Tibial artery (tissue), 4 donors: ENCODE results near the gene ANKRD13C.

Source experiments
- DNase-seq, 2 donors: peaks; one replicate each; pipeline ENCODE4 v3.0.0-alpha.2; 2019
- H3K27ac ChIP-seq, 2 donors: fragments of 200-600 bp; sonication (generic) in 1 of 2; 1 replicate in 1 of 2; 2 replicates in 1 of 2; pipeline ENCODE4 v1.5.1; 2018 to 2019; ENCODE audit warnings: mild to moderate bottlenecking in 1 of 2
- H3K27me3 ChIP-seq, 2 donors: fragments of 200-600 bp; sonication (generic) in 1 of 2; one replicate each; pipeline versions ENCODE4 v1.5.1 to v1.6.0; 2016 to 2019
- H3K36me3 ChIP-seq, 3 donors: fragments of 200-600 bp; sonication (generic) in 2 of 3; one replicate each; pipeline ENCODE4 v1.5.1; 2016 to 2019; ENCODE audit warnings: mild to moderate bottlenecking in 2 of 3
- H3K4me1 ChIP-seq, 4 donors: fragments of 200-600 bp; sonication (generic) in 2 of 4; 1 replicate in 3 of 4; 2 replicates in 1 of 4; pipeline ENCODE4 v1.5.1; 2016 to 2019
- H3K4me3 ChIP-seq, 2 donors: fragments of 200-600 bp; sonication (generic) in 1 of 2; 1 replicate in 1 of 2; 2 replicates in 1 of 2; pipeline ENCODE4 v1.5.1; 2018 to 2019; ENCODE audit warnings: mild to moderate bottlenecking in 2 of 2
- H3K9me3 ChIP-seq, 3 donors: fragments of 200-600 bp; sonication (generic) in 1 of 3; one replicate each; pipeline ENCODE4 v1.5.1; 2016 to 2019
- CTCF ChIP-seq, 2 experiments: fragments of 200-600 bp in 1 of 2; fragments of 450-650 bp in 1 of 2; IDR thresholded peaks; one replicate each; pipeline ENCODE4 v1.5.1; 2017 to 2019; ENCODE audit warnings: antibody characterized with exemption in 2 of 2, mild to moderate bottlenecking in 1 of 2, moderate library complexity in 1 of 2
- intact Hi-C: fragments of 100-400 bp; cut with DNase I; formaldehyde crosslinking; loops from one replicate; pipeline ENCODE4 v1.15.0; 2023; ENCODE audit warnings: low total_unique reads

Gene ANKRD13C

DNA sequence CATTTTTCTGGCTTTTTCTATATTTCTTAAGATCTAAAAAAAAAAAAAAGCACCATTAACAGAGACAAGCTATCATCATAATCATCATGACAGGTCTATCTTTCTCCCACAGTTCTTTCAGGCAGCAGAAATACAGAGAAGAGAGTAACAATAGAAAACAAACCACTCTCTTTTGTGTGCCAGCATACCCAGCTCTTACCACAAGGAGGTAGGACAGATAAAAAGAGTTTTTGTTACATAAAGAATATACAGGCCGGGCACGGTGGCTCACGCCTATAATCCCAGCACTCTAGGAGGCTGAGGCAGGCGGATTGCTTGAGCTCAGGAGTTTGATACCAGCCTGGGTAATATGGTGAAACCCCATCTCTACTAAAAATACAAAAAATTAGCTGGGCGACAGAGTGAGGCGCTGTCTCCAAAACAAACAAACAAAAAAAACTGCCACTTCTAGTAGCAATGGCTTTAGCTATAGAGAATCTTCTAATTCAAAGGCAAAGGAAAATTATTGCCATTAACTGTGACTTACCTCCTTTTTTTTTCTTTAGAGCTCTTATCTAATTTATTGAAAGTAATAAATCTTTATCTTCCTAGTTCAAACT lies 39.7 kb downstream of the ANKRD13C start:
- H3K36me3 ChIP-seq = no peaks in the 10 kb centered on the region
- H3K4me1 ChIP-seq = peaks cover 0 to 3% (median 0%) of the 10 kb centered on the region in 4 donors
- H3K27me3 ChIP-seq = no peaks in the 10 kb centered on the region
- intact Hi-C loops = no loop called here
- no peak overlapping the region for H3K27ac ChIP-seq
- H3K4me3 ChIP-seq = no peak overlapping the region
- H3K9me3 ChIP-seq = no peaks in the 10 kb centered on the region
- TF ChIP-seq CTCF (IDR thresholded peaks at IDR 0.05) = no peak
- no peak for DNase-seq

DNA sequence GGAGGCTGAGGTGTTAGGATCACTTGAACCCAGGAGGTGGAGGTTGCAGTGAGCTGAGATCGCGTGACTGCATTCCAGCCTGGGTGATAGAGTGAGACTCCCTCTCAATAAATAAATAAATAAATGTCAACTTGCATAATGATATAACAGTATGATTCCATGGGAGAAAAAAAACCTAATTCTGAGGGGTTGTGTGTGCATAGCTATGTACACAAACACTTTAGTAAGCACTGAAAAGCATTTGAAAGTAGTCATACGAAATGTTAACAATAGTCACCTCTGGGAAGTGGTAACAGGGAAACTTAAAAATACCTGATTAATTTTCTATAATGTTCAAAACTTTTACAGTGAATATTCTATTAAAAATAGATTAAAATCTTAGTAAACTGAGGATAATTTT lies 43.2 kb downstream of the ANKRD13C start:
- H3K4me3 ChIP-seq = no peak overlapping the region
- no peaks in the 10 kb centered on the region for H3K4me1 ChIP-seq
- peaks cover 0 to 22% (median 21%) of the 10 kb centered on the region in 3 donors for H3K36me3 ChIP-seq
- no peaks in the 10 kb centered on the region for H3K27me3 ChIP-seq
- DNase-seq = no peak
- no peaks in the 10 kb centered on the region for H3K9me3 ChIP-seq
- no peak overlapping the region for H3K27ac ChIP-seq
- intact Hi-C loops = no loop called here
- no peak for TF ChIP-seq CTCF (IDR thresholded peaks at IDR 0.05)

GRCh38 chr1:70299472-70299871 lies 55.0 kb downstream of the ANKRD13C start:
- Histone ChIP-seq H3K27me3 (no peaks in the 10 kb centered on the region), H3K4me1 (no peaks in the 10 kb centered on the region), H3K36me3 (peaks cover 16 to 40% (median 31%) of the 10 kb centered on the region in 3 donors), H3K4me3 (no peak overlapping the region), H3K27ac (no peak overlapping the region), H3K9me3 (no peaks in the 10 kb centered on the region)
- TF ChIP-seq CTCF (IDR thresholded peaks at IDR 0.05) = no peak
- intact Hi-C loops = no loop called here
- no peak for DNase-seq

- Histone ChIP-seq H3K4me1 (no peaks in the 10 kb centered on the region), H3K27ac (no peak overlapping the region), H3K27me3 (no peaks in the 10 kb centered on the region), H3K4me3 (no peak overlapping the region), H3K9me3 (no peaks in the 10 kb centered on the region), H3K36me3 (peaks cover 43 to 64% (median 52%) of the 10 kb centered on the region in 3 donors)
- DNase-seq = no peak
- TF ChIP-seq CTCF (IDR thresholded peaks at IDR 0.05) = no peak
- intact Hi-C loops = no loop called here
These were observed 58.8 kb downstream of the ANKRD13C start for GRCh38 chr1:70295749-70296148.

GRCh38 chr1:70293186-70293843 lies 61.2 kb downstream of the ANKRD13C start:
- no peaks in the 10 kb centered on the region for H3K9me3 ChIP-seq
- H3K36me3 ChIP-seq = peaks cover 33 to 58% (median 47%) of the 10 kb centered on the region in 3 donors
- no peak overlapping the region for H3K27ac ChIP-seq
- intact Hi-C loops = no loop called here
- H3K4me3 ChIP-seq = no peak overlapping the region
- TF ChIP-seq CTCF (IDR thresholded peaks at IDR 0.05) = no peak
- H3K4me1 ChIP-seq = no peaks in the 10 kb centered on the region
- no peaks in the 10 kb centered on the region for H3K27me3 ChIP-seq
- DNase-seq = no peak
